ENCODE results near the gene HOXB5. TPM values are rescaled to one million over a fixed set of nuclear protein-coding genes. Genes with fewer than 3 reads are reported as not detected.

HOXB5 gene
- total RNA-seq, 5 donors from 2014 or later (not counting 1 experiment from before 2014, with no cell fraction given) = not detected

- H3K4me3 ChIP-seq (ENCODE audit: control insufficient read depth in 1 of 2, extremely low read depth in 1 of 2, low read length in 1 of 2) = no peak overlapping the region
- ChIA-PET POLR2A (no interaction called here), CTCF (interaction anchor here in 1 of 2 donors (0.6 kb wide), 1 partner anchor 118 kb away, joined by 3 read pairs; no protein-coding TSS in a partner anchor)
- Mint-ChIP-seq H3K36me3 (no peaks in the 10 kb centered on the region), H3K27me3 (peaks cover 63 to 88% of the 10 kb centered on the region in 2 donors), H3K4me3 (no peak overlapping the region), H3K9me3 (no peaks in the 10 kb centered on the region), H3K4me1 (peaks cover 14 to 24% (median 18%) of the 10 kb centered on the region in 3 donors), H3K27ac (no peak overlapping the region)
- no peaks in the 10 kb centered on the region for H3K9me3 ChIP-seq
- H3K27me3 ChIP-seq (replicated peaks in 1 of 2; ENCODE audit: control insufficient read depth in 2 of 2, extremely low read depth in 1 of 2, insufficient read depth in 2 of 2, low read length in 1 of 2) = peaks cover 31 to 93% of the 10 kb centered on the region in 2 experiments
- DNase-seq = no peak
- ATAC-seq (replicated peaks in 1 of 4) = no peak
- H3K36me3 ChIP-seq (ENCODE audit: control insufficient read depth in 2 of 2, extremely low read depth in 1 of 2, insufficient read depth in 1 of 2, low read length in 1 of 2) = no peaks in the 10 kb centered on the region
- WGBS (ENCODE audit: insufficient coverage) = 71% methylated on average over 5 of the region's 5 CpGs
- peaks cover 8 to 39% of the 10 kb centered on the region in 2 experiments for H3K4me1 ChIP-seq (ENCODE audit: control insufficient read depth in 1 of 2, extremely low read depth in 1 of 2, insufficient read depth in 2 of 2, low read length in 2 of 2)
- H3K27ac ChIP-seq (ENCODE audit: low read length) = no peak overlapping the region
Observed at GRCh38 chr17:48629411-48629759, 35.8 kb upstream of the HOXB5 start.

GRCh38 chr17:48628649-48629410, 35.3 kb upstream of the HOXB5 start:
- H3K27me3 ChIP-seq (replicated peaks in 1 of 2; ENCODE audit: control insufficient read depth in 2 of 2, extremely low read depth in 1 of 2, insufficient read depth in 2 of 2, low read length in 1 of 2) = peaks cover 33 to 92% of the 10 kb centered on the region in 2 experiments
- no peak overlapping the region for H3K27ac Mint-ChIP-seq
- H3K36me3 Mint-ChIP-seq = no peaks in the 10 kb centered on the region
- H3K27ac ChIP-seq (ENCODE audit: low read length) = no peak overlapping the region
- POLR2A ChIA-PET = no interaction called here
- peaks cover 65 to 88% of the 10 kb centered on the region in 2 donors for H3K27me3 Mint-ChIP-seq
- DNase-seq (no peak), ATAC-seq (replicated peaks in 1 of 4) (no peak)
- no peaks in the 10 kb centered on the region for H3K36me3 ChIP-seq (ENCODE audit: control insufficient read depth in 2 of 2, extremely low read depth in 1 of 2, insufficient read depth in 1 of 2, low read length in 1 of 2)
- peaks cover 8 to 34% of the 10 kb centered on the region in 2 experiments for H3K4me1 ChIP-seq (ENCODE audit: control insufficient read depth in 1 of 2, extremely low read depth in 1 of 2, insufficient read depth in 2 of 2, low read length in 2 of 2)
- 83% methylated on average over 1 of the region's 5 CpGs for WGBS (ENCODE audit: insufficient coverage)
- H3K9me3 ChIP-seq = no peaks in the 10 kb centered on the region
- peaks cover 12 to 26% (median 18%) of the 10 kb centered on the region in 3 donors for H3K4me1 Mint-ChIP-seq
- H3K4me3 ChIP-seq (ENCODE audit: control insufficient read depth in 1 of 2, extremely low read depth in 1 of 2, low read length in 1 of 2) = no peak overlapping the region
- no peak overlapping the region for H3K4me3 Mint-ChIP-seq
- CTCF ChIA-PET = interaction anchor here in 1 of 2 donors (0.6 kb wide), 1 partner anchor 118 kb away, joined by 3 read pairs; no protein-coding TSS in a partner anchor
- no peaks in the 10 kb centered on the region for H3K9me3 Mint-ChIP-seq

GRCh38 chr17:48627623-48628521, 34.3 kb upstream of the HOXB5 start:
- H3K9me3 Mint-ChIP-seq = no peaks in the 10 kb centered on the region
- CTCF ChIA-PET = no interaction called here
- Histone ChIP-seq H3K4me1 (ENCODE audit: control insufficient read depth in 1 of 2, extremely low read depth in 1 of 2, insufficient read depth in 2 of 2, low read length in 2 of 2) (peaks cover 8 to 29% of the 10 kb centered on the region in 2 experiments), H3K4me3 (ENCODE audit: control insufficient read depth in 1 of 2, extremely low read depth in 1 of 2, low read length in 1 of 2) (no peak overlapping the region), H3K27ac (ENCODE audit: low read length) (no peak overlapping the region), H3K36me3 (ENCODE audit: control insufficient read depth in 2 of 2, extremely low read depth in 1 of 2, insufficient read depth in 1 of 2, low read length in 1 of 2) (no peaks in the 10 kb centered on the region), H3K27me3 (replicated peaks in 1 of 2; ENCODE audit: control insufficient read depth in 2 of 2, extremely low read depth in 1 of 2, insufficient read depth in 2 of 2, low read length in 1 of 2) (peaks cover 36 to 92% of the 10 kb centered on the region in 2 experiments), H3K9me3 (no peaks in the 10 kb centered on the region)
- no peaks in the 10 kb centered on the region for H3K36me3 Mint-ChIP-seq
- no peak for ATAC-seq (replicated peaks in 1 of 4)
- H3K27me3 Mint-ChIP-seq = peaks cover 68 to 90% of the 10 kb centered on the region in 2 donors
- peak overlapping the region in 1 of 2 donors; percentile 27 for H3K27ac Mint-ChIP-seq
- DNase-seq = no peak
- POLR2A ChIA-PET = no interaction called here
- peak overlapping the region in 1 of 3 donors; percentile 77 for H3K4me3 Mint-ChIP-seq
- peaks cover 10 to 22% (median 18%) of the 10 kb centered on the region in 3 donors for H3K4me1 Mint-ChIP-seq
- 81% methylated on average over 21 of the region's 27 CpGs for WGBS (ENCODE audit: insufficient coverage)

- no peak overlapping the region for H3K27ac ChIP-seq (ENCODE audit: low read length)
- no peak for ATAC-seq (replicated peaks in 1 of 4)
- Mint-ChIP-seq H3K9me3 (no peaks in the 10 kb centered on the region), H3K4me3 (peak overlapping the region; percentile 66 to 77 (median 75)), H3K27ac (no peak overlapping the region), H3K4me1 (peaks cover 10 to 20% (median 18%) of the 10 kb centered on the region in 3 donors), H3K27me3 (peaks cover 68 to 90% of the 10 kb centered on the region in 2 donors), H3K36me3 (no peaks in the 10 kb centered on the region)
- H3K9me3 ChIP-seq = no peaks in the 10 kb centered on the region
- H3K4me1 ChIP-seq (ENCODE audit: control insufficient read depth in 1 of 2, extremely low read depth in 1 of 2, insufficient read depth in 2 of 2, low read length in 2 of 2) = peaks cover 8 to 29% of the 10 kb centered on the region in 2 experiments
- no peak overlapping the region for H3K4me3 ChIP-seq (ENCODE audit: control insufficient read depth in 1 of 2, extremely low read depth in 1 of 2, low read length in 1 of 2)
- CTCF ChIA-PET = interaction anchor here in 1 of 2 donors (0.6 kb wide), 1 partner anchor 12 kb away, joined by 5 read pairs; the partner anchor contains the start of gene HOXB8
- POLR2A ChIA-PET = interaction anchor here (0.6 to 0.7 kb wide), 2 partner anchors 12 to 31 kb away, joined by 7 read pairs; no protein-coding TSS in a partner anchor
- no peak for DNase-seq
- peaks cover 36 to 89% of the 10 kb centered on the region in 2 experiments for H3K27me3 ChIP-seq (replicated peaks in 1 of 2; ENCODE audit: control insufficient read depth in 2 of 2, extremely low read depth in 1 of 2, insufficient read depth in 2 of 2, low read length in 1 of 2)
- no peaks in the 10 kb centered on the region for H3K36me3 ChIP-seq (ENCODE audit: control insufficient read depth in 2 of 2, extremely low read depth in 1 of 2, insufficient read depth in 1 of 2, low read length in 1 of 2)
- WGBS (ENCODE audit: insufficient coverage) = 86% methylated on average over 2 of the region's 5 CpGs
Observed at GRCh38 chr17:48627118-48627597, 33.6 kb upstream of the HOXB5 start.

- CTCF ChIA-PET = interaction anchor here (0.6 to 1.9 kb wide), 7 partner anchors 9 to 552 kb away, joined by 3 to 7 read pairs (median 4); partner anchors contain the start of gene HOXB8 (in 1 of the 2)
- no peak within 1 kb of the TSS for H3K27ac ChIP-seq (ENCODE audit: low read length)
- Mint-ChIP-seq H3K9me3 (no peaks in the 10 kb centered on the region), H3K36me3 (no peaks in the 10 kb centered on the region), H3K4me1 (peaks cover 10 to 20% (median 18%) of the 10 kb centered on the region in 3 donors), H3K27ac (no peak within 1 kb of the TSS), H3K27me3 (peaks cover 71 to 90% of the 10 kb centered on the region in 2 donors), H3K4me3 (peak within 1 kb of the TSS; percentile 75 to 78 (median 77))
- H3K27me3 ChIP-seq (replicated peaks in 1 of 2; ENCODE audit: control insufficient read depth in 2 of 2, extremely low read depth in 1 of 2, insufficient read depth in 2 of 2, low read length in 1 of 2) = peaks cover 33 to 89% of the 10 kb centered on the region in 2 experiments
- 0% methylated on average over 18 of the region's 50 CpGs for WGBS (ENCODE audit: insufficient coverage)
- ATAC-seq (replicated peaks in 1 of 4) (peak; percentile 42 to 67 (median 48)), DNase-seq (peak in 7 of 35 experiments; percentile 24 to 67 (median 33))
- POLR2A ChIA-PET = interaction anchor here (0.6 to 0.7 kb wide), 4 partner anchors 8 to 547 kb away, joined by 3 to 7 read pairs (median 6); no protein-coding TSS in a partner anchor
- no peaks in the 10 kb centered on the region for H3K36me3 ChIP-seq (ENCODE audit: control insufficient read depth in 2 of 2, extremely low read depth in 1 of 2, insufficient read depth in 1 of 2, low read length in 1 of 2)
- peaks cover 8 to 29% of the 10 kb centered on the region in 2 experiments for H3K4me1 ChIP-seq (ENCODE audit: control insufficient read depth in 1 of 2, extremely low read depth in 1 of 2, insufficient read depth in 2 of 2, low read length in 2 of 2)
- peak within 1 kb of the TSS; percentile 33 to 71 for H3K4me3 ChIP-seq (ENCODE audit: control insufficient read depth in 1 of 2, extremely low read depth in 1 of 2, low read length in 1 of 2)
- H3K9me3 ChIP-seq = no peaks in the 10 kb centered on the region
Observed at GRCh38 chr17:48626245-48627117, 32.9 kb upstream of the HOXB5 start, which contains the start of gene HOXB9. TSS of gene HOXB9 (minus strand) at chr17:48626358. CDS start at chr17:48626269, 89 bp downstream.

All from T-cell (primary cell).